NCI-H1436 treated with DMSO at 0.1 percent for 48 hours (cell line): Measurements from ENCODE around the gene TMEM260.
"Not testable (repeated sequence)": the region's sequence is repeated elsewhere in the genome, so short reads cannot be mapped to it uniquely, and the experiment has no call there.

Experiments
- DNase-seq: peaks from one replicate; lab custom pipeline; 2025; lab: John Stamatoyannopoulos, UW

The TMEM260 gene

GRCh38 chr14:56678838-56679237, 99.2 kb downstream of the TMEM260 start:
- DNase-seq: no peak

GRCh38 chr14:56686416-56686815, 106.8 kb downstream of the TMEM260 start:
- no peak for DNase-seq

GRCh38 chr14:56687123-56687522, 107.5 kb downstream of the TMEM260 start:
- DNase-seq: no peak

- no peak for DNase-seq
Measured at GRCh38 chr14:56694609-56695008, 115.0 kb downstream of the TMEM260 start.

- not testable (repeated sequence) for DNase-seq
Measured at GRCh38 chr14:56695216-56695615, 115.6 kb downstream of the TMEM260 start.
